A549 (cell line): Measurements from ENCODE around the gene WBP11. TPM values are rescaled to one million over a fixed set of nuclear protein-coding genes. Genes with fewer than 3 reads are reported as not detected.
A peak's percentile ranks its signal among the peaks of the same experiment; 100 is the strongest.

Experiments
- ATAC-seq, 2 experiments: fragments of 200-7000 bp in 1 of 2; fragments of >200 bp in 1 of 2; cut with Nextera tagmentation in 1 of 2; cut with Tn5 transposase in 1 of 2; 3 replicates each; pipeline versions ENCODE4 v1.8.0 to v1.9.1; 2018 to 2020; ENCODE audit warnings: mild to moderate bottlenecking in 1 of 2, moderate library complexity in 1 of 2
- CTCF ChIA-PET: fragments of 300-600 bp; sonication (Branson Sonifier 250); formaldehyde crosslinking; extraction: SDS; loops from one replicate; lab custom pipeline; 2021; ENCODE audit warnings: antibody characterized with exemption, inconsistent platforms; lab: Yijun Ruan, JAX
- POLR2A ChIA-PET: fragments of 350-600 bp; formaldehyde crosslinking; extraction: SDS; loops from one replicate; lab custom pipeline; 2021; ENCODE audit warnings: antibody characterized with exemption, inconsistent platforms; lab: Yijun Ruan, JAX
- DNase-seq, 2 experiments: peaks; one replicate each; pipeline versions ENCODE4 v3.0.0 to v3.0.0-alpha.2; 2011 to 2016; ENCODE audit warnings: low read depth in 1 of 2, low spot score in 1 of 2
- FAIRE-seq: peaks from 2 replicates; lab custom pipeline; 2011; peaks lifted over from hg19 to GRCh38; lab: Jason Lieb, UNC
- H3K27ac ChIP-seq, 2 experiments: fragments of >200 bp; sonication (Bioruptor Twin); formaldehyde crosslinking; 3 replicates each; pipeline ENCODE4 v1.5.1; 2016 to 2017
- H3K4me1 ChIP-seq: fragments of >200 bp; sonication (Bioruptor Twin); formaldehyde crosslinking; 3 replicates; pipeline ENCODE4 v1.6.1; 2016
- H3K4me2 ChIP-seq: fragments of >200 bp; sonication (Bioruptor Twin); formaldehyde crosslinking; 3 replicates; pipeline ENCODE4 v1.6.1; 2016
- H3K4me3 ChIP-seq: fragments of >200 bp; sonication (Bioruptor Twin); formaldehyde crosslinking; 3 replicates; pipeline ENCODE4 v1.5.1; 2016
- H3K9me3 ChIP-seq: fragments of >200 bp; sonication (Bioruptor Twin); formaldehyde crosslinking; 3 replicates; pipeline ENCODE4 v1.6.1; 2016
- BCL3 ChIP-seq: fragments of >200 bp; sonication (Bioruptor Twin); formaldehyde crosslinking; IDR thresholded peaks from 3 replicates; pipeline ENCODE4 v1.6.1; 2016
- CBX8 ChIP-seq: fragments of 200-600 bp; sonication (generic); IDR thresholded peaks from 2 replicates; pipeline ENCODE4 v1.6.1; 2016
- CEBPB ChIP-seq, 2 experiments: fragments of >200 bp in 1 of 2; sonication (Bioruptor Twin) in 1 of 2; formaldehyde crosslinking in 1 of 2; IDR thresholded peaks; 2 replicates each; pipeline ENCODE4 v1.6.1; 2012 to 2016
- CTCF ChIP-seq: fragments of >200 bp; sonication (Bioruptor Twin); formaldehyde crosslinking; IDR thresholded peaks from 3 replicates; pipeline ENCODE4 v1.5.1; 2016
- ESRRA ChIP-seq: fragments of 150-350 bp; IDR thresholded peaks from 2 replicates; pipeline ENCODE4 v1.6.1; 2014; ENCODE audit warnings: mild to moderate bottlenecking, low read length, borderline replicate concordance
- FOSB ChIP-seq: fragments of 250-450 bp; sonication (Bioruptor Pico); IDR thresholded peaks from 2 replicates; pipeline ENCODE4 v1.5.0; 2020; ENCODE audit warnings: mild to moderate bottlenecking, moderate library complexity
- FOSL2 ChIP-seq, 2 experiments: fragments of 450-650 bp in 1 of 2; fragments of >200 bp in 1 of 2; sonication (Bioruptor Twin) in 1 of 2; formaldehyde crosslinking; IDR thresholded peaks; 2 replicates each; pipeline versions ENCODE4 v1.5.0 to v1.6.1; 2016 to 2020; ENCODE audit warnings: mild to moderate bottlenecking in 1 of 2, moderate library complexity in 1 of 2
- GATA3 ChIP-seq: IDR thresholded peaks from 2 replicates; pipeline ENCODE4 v1.6.1; 2012; ENCODE audit warnings: borderline replicate concordance
- HMGXB4 ChIP-seq: fragments of 250-450 bp; sonication (Bioruptor Pico); IDR thresholded peaks from 2 replicates; pipeline ENCODE4 v1.5.0; 2021; ENCODE audit warnings: mild to moderate bottlenecking, moderate library complexity, borderline replicate concordance
- HOXB5 ChIP-seq: fragments of 250-450 bp; sonication (Bioruptor Pico); IDR thresholded peaks from 2 replicates; pipeline ENCODE4 v1.5.0; 2020; ENCODE audit warnings: mild to moderate bottlenecking, moderate library complexity
- KDM1A ChIP-seq: fragments of 200-600 bp; sonication (generic); IDR thresholded peaks from 2 replicates; pipeline ENCODE4 v1.6.1; 2016; ENCODE audit warnings: low read depth, mild to moderate bottlenecking
- MAFK ChIP-seq: fragments of 450-650 bp; IDR thresholded peaks from 2 replicates; pipeline ENCODE4 v1.6.1; 2014; ENCODE audit not compliant: partially characterized antibody
- MYC ChIP-seq: IDR thresholded peaks from 2 replicates; pipeline ENCODE4 v1.6.1; 2012; ENCODE audit warnings: mild to moderate bottlenecking, inconsistent platforms, low read length, improper control_type of control experiment, borderline replicate concordance
- NR3C1 ChIP-seq: fragments of >200 bp; sonication (Bioruptor Twin); formaldehyde crosslinking; IDR thresholded peaks from 3 replicates; pipeline ENCODE4 v1.6.1; 2017
- REST ChIP-seq: fragments of 200-600 bp; sonication (generic); IDR thresholded peaks from 2 replicates; pipeline ENCODE4 v1.6.1; 2016; ENCODE audit warnings: antibody characterized with exemption, mild to moderate bottlenecking, moderate library complexity
- RFX5 ChIP-seq: fragments of 450-650 bp; IDR thresholded peaks from 2 replicates; pipeline ENCODE4 v1.7.1; 2014; ENCODE audit warnings: antibody characterized with exemption, mild to moderate bottlenecking, moderate library complexity
- TFCP2L1 ChIP-seq: fragments of 250-450 bp; sonication (Bioruptor Pico); IDR thresholded peaks from 2 replicates; pipeline ENCODE4 v1.5.0; 2021; ENCODE audit warnings: mild to moderate bottlenecking
- WGBS: methylation state at CpG from one replicate; pipeline ENCODE4 v1.1.6; 2017; ENCODE audit errors: missing lambda C conversion rate; 5-methylcytosine and 5-hydroxymethylcytosine counted together
- polyA plus RNA-seq, 4 experiments: library from polyadenylated mRNA; depleted of rRNA in 3 of 4; stranded (reverse); fragments of >200 nt; fragmentation: RNase III in 1 of 4; extraction: RNeasy Plus Mini Kit Qiagen cat#74134 plus additional on column Dnase treatment in 1 of 4; gene quantifications; 2 replicates in 3 of 4; 3 replicates in 1 of 4; pipeline ENCODE4 v1.2.3, GENCODE V29; 2011 to 2017

The WBP11 gene
- polyA plus RNA-seq, 2 of the 4 experiments (the other 2 are of a cell fraction) = 45.7 to 50.3 TPM

GRCh38 chr12:14810167-14810952 lies 7.1 kb upstream of the WBP11 start:
- CTCF ChIA-PET = interaction anchor here (0.8 to 4.0 kb wide), 33 partner anchors 8 to 413 kb away, joined by 3 to 61 read pairs (median 5); partner anchors contain the start of genes C12orf60, PDE6H, RERG and WBP11
- FAIRE-seq (peak; percentile 56), DNase-seq (no peak), ATAC-seq (0 out of 6 replicates have a peak, but pooled peaks of 1 of the 2 experiments have one; percentile 18)
- H3K4me2 ChIP-seq = no peak overlapping the region
- no peak overlapping the region for H3K4me3 ChIP-seq
- H3K4me1 ChIP-seq = peaks cover 14% of the 10 kb centered on the region; the same call in 1 of the 3 replicates
- H3K9me3 ChIP-seq = no peaks in the 10 kb centered on the region
- TF ChIP-seq TFCP2L1 (CRISPR knock-in tag) = no peak
- TF ChIP-seq HMGXB4 (CRISPR knock-in tag) = no peak
- no peak for TF ChIP-seq ESRRA
- no peak for TF ChIP-seq KDM1A
- TF ChIP-seq GATA3 = no peak
- no peak for TF ChIP-seq CTCF
- no peak for TF ChIP-seq MYC
- TF ChIP-seq CEBPB (IDR thresholded peaks at IDR 0.05) = no peak
- no peak for TF ChIP-seq REST
- no peak for TF ChIP-seq CBX8
- TF ChIP-seq RFX5 = no peak
- TF ChIP-seq FOSL2 (IDR thresholded peaks at IDR 0.05) = no peak
- TF ChIP-seq FOSL2 (CRISPR knock-in tag; IDR thresholded peaks at IDR 0.05) = no peak
- no peak for TF ChIP-seq HOXB5 (CRISPR knock-in tag)
- TF ChIP-seq FOSB (CRISPR knock-in tag) = no peak
- no peak for TF ChIP-seq NR3C1
- no peak for TF ChIP-seq BCL3
- TF ChIP-seq MAFK = no peak
- WGBS = 74% methylated on average over 5 of the region's 5 CpGs
- POLR2A ChIA-PET = interaction anchor here (0.8 kb wide), 1 partner anchor 39 kb away, joined by 3 read pairs; a partner anchor contains a TSS
- 0 out of 6 replicates have a peak overlapping the region, but pooled peaks of 1 of the 2 experiments have one; percentile 8 for H3K27ac ChIP-seq
